ENCODE measurements around the gene MICALL2.

DNA sequence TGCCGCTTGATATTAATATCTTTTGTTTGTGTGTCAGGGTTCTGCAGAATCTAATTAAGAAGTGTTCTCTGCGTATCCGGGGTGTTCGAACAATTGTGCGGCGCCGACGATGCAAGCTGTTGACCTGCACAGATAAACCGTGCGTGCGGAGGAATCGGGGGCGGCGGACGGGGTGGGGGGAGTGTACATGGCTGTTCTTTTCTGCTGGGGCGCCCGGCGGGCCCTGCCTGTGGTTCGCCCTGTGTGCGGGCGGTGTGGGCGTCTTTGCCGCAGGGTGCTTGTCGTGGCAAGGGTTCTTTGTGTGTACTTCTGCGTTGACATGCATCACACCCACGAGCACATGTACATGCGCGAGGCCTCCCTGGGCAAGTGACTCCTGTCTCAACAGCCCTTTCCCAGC is 47.9 kb downstream of the MICALL2 start:
- no peak for TF ChIP-seq CTCF (IDR thresholded peaks at IDR 0.05)
- TF ChIP-seq POLR2A (IDR thresholded peaks at IDR 0.05) = no peak

Measured in body of pancreas (tissue), 4 donors.